D341Med (cell line): ENCODE results near the gene UBE2D2.
"Not testable (repeated sequence)": the region's sequence is repeated elsewhere in the genome, so short reads cannot be mapped to it uniquely, and the experiment has no call there.

Source experiments
- DNase-seq: peaks from one replicate; pipeline ENCODE4 v3.0.0; 2012; ENCODE audit warnings: low spot score

Gene UBE2D2

DNA sequence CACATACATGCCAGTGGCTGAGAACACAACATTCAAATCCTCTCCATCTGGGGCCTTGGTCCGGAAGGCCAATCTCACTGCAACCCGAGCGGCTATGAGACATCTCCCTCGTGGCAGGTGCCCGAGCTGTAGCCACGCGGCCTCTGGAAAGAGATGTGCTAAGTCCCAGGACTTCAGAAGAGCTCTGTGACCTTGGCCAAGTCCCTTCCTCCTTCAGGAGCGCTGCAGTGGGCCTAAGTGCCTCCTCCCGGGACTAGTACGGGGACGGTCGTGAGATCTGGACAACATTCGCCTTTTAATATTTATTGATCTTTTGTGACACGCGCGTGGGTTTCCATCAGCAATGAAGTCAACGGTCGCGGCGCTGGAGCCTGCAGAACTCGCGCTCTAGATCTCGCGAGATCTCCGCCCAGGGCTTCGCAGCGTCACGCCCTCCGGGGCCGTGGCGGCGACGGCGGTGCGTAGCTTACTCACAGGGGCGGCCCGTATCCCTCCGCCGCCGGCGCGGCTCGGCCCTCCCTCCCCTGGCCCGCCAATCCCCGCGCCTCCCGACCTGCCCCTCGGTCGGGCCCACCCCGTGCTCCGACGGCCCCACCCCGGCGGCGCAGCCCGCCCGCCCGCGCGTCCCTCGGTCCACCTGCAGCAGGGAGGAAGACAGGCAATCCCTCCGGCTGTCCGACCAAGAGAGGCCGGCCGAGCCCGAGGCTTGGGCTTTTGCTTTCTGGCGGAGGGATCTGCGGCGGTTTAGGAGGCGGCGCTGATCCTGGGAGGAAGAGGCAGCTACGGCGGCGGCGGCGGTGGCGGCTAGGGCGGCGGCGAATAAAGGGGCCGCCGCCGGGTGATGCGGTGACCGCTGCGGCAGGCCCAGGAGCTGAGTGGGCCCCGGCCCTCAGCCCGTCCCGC, at the start of gene UBE2D2:
Gene UBE2D2, plus strand, starts transcription at position 588 of the 903 bp plus-strand sequence. CDS start 453 bp downstream, outside the sequence.
- peak; percentile 98 for DNase-seq

DNA sequence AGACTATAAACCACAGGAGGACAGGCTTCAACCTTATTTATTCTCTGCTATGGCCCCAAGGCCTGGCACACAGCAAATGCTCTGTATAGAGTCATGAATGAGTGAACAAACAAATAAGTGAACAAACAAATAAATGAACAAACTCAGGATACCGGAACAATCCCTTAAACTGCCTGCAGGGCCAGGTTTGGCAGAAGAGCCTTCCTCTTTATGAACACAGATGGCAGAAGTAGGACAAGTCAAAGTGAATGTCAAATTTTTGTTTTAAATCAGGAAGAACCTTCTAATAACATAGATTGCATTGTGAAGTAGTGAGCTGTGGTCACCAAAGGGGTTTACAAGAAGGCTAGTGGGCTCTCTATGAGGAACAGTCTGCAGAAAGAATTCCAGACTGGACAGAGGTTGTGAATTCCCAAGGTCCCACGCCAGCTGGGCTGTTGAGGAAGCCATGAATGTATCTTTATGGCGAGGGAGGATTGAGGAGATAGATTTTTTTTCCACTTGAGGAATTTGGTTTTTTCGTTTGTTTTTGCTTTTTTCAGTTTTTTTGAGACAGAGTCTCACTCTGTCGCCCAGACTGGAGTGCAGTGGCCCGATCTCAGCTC, 48.3 kb upstream of the UBE2D2 start:
- DNase-seq: no peak

DNA sequence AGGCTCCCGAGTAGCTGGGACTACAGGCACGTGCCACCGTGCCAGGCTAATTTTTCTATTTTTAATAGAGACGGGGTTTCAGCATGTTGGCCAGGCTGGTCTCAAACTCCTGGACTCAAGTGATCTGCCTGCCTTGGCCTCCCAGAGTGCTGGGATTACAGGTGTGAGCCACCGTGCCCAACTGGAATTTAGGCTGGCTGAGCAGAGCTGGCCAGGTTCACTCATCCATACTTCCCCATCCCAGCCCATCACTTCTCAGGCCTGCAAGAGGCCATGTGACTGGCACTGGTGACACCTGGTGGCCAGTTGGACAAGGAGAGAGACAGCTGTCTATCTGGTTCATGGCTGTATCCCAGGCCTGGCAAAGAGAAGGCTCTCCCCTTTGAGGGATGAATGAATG, 47.7 kb upstream of the UBE2D2 start:
- peak; percentile 73 for DNase-seq

DNA sequence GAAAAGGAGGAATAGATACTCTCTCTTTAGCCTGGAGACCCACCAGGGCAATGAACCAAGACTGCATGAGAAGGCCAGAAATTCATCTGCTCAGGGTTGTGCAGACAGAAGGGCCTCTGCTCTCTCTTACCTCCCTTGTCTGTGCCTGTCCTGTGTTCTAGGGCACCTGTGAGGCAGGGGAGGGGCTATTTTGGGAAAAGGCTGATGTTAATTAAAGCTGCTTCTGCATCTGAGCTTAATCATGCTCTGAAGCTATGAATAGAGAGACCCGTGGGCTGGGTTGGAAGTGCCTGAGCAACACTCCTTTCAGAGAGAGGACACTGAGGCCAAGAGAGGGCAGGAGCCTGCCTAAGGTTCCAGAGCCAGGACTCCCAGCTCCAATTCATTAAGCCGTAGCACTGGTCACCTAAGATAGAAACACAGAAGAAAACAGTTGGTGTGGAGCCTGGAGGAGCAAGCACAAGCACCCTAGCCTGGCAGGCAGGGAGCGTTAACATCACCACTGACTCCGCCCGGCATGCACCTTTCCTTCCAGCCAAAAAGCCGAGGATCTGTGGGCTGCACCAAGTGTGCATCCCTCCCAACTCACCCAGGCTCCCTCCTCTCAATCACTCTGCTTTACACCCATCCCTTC, 47.2 kb upstream of the UBE2D2 start:
- no peak for DNase-seq

DNA sequence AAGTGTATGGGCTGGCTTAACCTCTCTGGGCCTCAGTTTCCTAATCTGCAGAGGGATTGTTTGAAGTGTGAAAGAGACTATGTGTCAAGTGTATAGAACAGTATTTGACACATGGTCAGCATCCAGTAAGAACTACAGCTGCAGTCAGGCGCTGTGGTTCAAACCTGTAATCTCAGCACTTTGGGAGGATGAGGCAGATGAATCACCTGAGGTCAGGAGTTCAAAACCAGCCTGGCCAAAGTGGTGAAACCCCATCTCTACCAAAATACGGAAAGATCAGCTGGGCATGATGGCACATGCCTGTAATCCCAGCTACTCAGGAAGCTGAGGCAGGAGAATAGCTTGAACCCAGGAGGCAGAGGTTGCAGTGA, 46.7 kb upstream of the UBE2D2 start:
- no peak for DNase-seq

DNA sequence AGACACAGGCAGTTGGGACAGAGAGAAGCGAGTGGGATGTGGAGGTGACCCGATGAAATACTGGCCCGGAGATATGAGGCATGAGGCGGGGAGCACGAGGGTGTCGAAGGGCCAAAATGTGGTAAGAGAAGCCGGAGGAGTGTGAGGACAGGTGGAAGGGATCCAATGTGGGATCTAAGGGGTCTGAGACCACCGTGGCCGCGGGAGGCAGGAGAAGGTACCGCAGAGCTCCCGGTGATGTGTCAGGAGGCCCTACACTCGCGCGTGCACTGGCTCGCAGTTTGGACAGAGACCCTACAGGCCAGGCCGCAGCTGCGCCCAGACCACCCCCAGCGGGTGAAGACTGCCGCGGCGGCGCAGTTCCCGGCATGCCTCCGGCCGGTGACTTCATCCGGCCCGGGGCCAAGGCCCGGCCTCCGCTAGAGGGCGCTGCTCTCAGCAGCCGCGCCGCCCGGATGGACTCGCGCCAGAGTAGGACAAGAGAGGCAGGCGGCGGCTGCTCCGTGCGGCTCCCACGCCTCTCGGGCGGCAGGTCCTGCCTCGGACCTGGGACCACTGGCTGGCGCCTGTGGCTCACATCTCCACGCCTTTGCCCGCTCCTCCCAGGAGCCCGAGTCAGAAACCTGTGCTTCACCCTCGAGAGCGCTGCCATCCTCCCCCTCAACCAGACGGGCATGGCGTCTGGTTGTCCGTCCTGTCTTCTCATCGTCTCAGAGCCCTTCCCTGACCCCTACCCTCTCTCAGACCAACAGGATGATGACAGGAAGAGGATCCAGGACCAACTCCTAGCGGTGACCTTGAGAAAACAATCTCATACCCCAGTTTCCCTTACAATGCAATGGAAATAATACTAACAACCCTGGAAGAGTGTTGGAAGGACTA, 43.2 kb upstream of the UBE2D2 start:
- peak; percentile 97 for DNase-seq

DNA sequence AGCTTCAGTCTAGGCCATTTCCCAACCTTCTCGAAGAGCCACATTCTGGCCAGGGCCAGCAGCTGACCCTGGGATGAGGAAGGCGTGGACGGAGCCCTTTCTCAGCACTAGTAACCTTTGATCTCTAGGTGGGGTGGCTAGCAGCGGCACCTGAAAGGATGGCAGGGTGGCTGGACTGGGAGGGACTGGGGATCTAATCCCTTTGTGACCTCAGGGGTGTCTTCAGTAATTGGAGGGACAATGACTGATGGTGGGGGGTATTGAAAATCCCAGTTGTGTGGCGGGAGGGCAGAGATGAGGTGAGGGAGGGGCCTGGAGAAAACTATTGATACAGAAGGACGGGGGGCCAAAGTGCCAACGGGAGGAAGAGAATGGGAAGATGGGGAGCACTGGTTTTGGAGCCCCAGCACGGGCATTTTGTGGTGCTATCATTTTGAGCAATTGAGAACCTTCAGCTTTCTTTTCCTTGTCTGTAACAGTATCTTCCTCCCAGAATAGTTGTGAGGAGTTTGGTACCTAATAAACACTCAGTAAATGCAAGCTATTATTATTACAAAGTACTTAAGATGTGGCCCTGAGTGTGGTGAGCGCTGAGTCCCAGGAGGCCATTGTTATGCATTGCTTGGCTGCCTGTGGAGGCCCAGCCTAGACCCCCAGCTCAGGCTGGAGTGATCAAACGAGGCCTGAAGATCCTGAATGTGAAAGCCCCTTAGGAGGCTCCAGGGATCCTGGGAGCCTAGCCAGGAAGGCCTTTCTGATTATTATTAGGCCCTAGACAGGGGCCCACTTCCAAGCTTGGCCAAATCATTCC, 37.3 kb upstream of the UBE2D2 start:
- DNase-seq: no peak

DNA sequence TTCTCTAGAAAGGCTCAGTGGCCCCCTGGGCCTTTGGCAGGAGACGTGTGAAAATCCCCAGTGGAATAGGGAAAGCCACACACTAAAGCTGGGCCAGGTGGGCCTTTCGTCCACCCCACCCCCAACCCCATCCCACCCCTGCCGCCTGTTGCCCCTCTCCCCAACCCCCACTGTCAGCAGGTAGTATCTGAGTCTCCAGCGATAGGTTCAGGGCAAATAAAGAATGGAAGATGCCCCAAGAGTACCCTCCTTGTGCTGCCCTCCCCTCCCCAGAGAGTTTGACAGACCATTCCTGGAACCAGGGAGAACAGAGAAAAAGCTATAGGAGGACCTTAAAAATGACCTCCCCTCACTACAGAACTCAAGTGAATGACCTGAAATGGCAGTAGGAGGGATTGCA, 36.7 kb upstream of the UBE2D2 start:
- no peak for DNase-seq

DNA sequence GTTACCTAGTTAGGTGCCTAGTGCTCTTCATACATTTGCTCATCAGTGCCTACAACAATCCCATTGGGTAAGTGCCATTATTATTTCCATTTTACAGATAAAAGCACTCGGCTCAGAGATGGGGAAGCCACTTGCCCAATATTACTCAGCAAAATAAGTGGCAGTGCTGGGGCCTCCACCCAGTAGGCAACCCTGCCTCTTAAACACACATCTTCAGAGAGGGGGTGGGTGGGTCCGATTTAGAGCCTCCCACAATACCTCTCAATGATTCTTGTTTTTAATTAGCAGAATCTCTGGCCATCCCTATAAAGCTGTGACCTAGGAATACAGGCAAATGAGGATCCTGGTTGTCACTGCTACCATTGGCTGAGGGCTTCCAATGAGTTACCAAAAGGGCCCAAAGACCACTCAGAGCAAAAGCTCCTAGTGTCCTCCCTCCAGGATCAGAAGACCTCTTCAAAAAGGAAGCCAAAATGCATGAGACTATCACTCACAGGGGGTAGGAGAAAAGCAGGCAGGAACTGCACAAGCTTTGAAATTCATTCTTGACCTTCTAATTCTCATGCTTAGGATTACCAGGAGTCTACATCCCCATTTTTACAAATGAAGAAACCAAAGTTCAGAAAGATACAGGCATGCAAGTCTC, 36.1 kb upstream of the UBE2D2 start:
- DNase-seq: no peak

DNA sequence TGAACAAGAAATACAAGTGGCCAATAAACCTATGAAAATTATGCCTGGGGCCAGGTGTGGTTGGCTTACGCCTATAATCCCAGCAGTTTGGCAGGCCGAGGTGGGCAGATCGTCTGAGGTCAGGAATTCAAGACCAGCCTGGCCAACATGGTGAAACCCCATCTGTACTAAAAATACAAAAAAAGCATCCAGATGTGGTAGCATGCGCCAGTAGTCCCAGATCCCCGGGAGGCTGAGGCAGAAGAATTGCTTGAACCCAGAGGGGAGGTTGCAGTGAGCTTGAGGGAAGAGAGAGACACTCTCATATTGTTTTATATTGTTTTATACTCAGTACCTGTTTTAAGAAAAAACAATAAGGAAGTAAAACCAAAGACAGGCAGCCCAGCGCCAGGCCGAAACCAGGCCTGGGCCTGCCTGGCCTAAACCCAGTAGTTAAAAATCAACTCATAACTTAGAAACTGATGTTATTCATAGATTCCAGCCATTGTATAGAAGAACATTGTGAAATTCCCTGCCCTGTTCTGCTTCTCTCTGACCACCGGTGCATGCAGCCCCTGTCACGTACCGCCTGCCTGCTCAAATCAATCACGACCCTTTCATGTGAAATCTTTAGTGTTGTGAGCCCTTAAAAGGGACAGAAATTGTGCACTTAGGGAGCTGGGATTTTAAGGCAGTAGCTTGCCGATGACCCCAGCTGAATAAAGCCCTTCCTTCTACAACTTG, 35.4 kb upstream of the UBE2D2 start:
- DNase-seq: not testable (repeated sequence)

DNA sequence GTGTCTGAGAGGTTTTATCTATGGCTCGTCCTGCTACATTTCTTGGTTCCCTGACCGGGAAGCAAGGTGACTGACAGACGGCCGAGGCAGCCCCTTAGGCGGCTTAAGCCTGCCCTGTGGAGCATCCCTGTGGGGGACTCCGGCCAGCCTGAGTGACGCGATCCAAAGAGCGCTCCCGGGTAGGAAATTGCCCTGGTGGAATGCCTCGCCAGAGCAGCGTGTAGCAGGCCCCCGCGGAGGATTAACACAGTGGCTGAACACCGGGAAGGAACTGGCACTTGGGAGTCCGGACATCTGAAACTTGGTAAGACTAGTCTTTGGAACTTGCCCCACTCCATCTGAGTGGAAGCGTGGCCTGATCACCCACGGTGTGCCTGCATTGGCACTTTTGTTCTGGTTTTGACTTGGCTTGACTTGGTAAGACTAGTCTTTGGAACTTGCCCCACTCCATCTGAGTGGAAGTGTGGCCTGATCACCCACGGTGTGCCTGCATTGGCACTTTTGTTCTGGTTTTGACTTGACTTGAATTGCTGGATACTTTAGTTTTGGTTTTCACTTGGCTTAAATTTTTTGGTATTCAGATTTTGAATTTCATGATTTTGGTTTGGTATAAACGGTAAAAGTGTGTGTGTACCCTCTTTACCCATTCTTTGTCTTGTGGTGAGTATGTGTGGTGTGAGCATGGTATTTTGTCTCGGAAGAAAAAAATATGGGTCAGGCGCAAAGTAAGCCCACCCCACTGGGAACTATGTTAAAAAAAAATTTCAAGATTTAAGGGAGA, 34.6 kb upstream of the UBE2D2 start:
- not testable (repeated sequence) for DNase-seq

DNA sequence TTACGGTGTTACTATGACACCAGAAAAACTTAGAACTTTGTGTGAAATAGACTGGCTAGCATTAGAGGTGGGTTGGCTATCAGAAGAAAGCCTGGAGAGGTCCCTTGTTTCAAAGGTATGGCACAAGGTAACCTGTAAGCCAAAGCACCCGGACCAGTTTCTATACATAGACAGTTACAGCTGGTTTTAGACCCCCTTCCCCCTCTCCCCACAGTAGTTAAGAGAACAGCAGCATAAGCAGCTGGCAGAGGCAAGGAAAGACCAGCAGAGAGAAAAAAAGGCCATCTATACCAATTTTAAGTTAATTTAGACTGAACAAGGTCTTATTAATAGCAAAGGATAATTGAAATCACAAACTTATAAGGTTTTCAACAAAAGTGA, 34.1 kb upstream of the UBE2D2 start:
- not testable (repeated sequence) for DNase-seq

DNA sequence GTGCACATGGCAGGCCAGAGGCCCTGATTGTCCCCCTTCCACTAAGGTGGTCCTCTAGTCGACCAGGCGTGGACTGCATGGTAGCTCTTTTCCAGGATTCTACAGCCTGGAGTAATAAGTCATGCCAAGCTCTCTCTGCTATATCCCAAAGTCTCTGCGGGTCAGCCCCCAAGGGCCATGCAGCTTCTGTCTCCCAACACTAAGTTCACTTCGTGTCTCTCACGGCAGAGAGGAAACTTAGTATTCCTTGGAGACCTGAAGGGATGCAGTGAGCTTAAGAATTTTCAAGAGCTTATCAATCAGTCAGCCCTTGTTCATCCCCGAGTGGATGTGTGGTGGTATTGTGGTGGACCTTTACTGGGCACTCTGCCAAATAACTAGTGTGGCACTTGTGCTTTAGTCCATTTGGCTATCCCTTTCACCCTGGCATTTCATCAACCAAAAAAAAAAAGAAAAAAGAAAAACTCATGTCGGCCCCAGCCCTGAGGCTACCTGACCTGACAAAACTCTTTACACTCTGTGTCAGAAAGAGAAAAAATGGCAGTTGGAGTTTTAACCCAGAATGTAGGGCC, 33.2 kb upstream of the UBE2D2 start:
- not testable (repeated sequence) for DNase-seq

DNA sequence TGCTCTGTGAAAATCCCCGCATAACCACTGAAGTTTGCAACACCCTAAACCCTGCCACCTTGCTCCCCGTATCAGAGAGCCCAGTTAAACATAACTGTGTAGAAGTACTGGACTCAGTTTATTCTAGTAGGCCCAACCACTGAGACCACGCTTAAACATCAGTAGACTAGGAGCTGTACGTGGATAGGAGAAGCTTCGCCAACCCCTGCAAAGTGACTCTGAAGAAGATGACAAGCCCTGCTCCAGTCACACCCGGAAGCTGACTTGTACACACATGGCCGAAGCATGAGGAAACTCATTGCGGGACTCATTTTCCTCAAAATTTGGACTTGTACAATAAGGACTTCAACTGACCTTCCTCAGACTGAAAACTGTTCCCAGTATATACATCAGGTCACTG, 32.4 kb upstream of the UBE2D2 start:
- not testable (repeated sequence) for DNase-seq

DNA sequence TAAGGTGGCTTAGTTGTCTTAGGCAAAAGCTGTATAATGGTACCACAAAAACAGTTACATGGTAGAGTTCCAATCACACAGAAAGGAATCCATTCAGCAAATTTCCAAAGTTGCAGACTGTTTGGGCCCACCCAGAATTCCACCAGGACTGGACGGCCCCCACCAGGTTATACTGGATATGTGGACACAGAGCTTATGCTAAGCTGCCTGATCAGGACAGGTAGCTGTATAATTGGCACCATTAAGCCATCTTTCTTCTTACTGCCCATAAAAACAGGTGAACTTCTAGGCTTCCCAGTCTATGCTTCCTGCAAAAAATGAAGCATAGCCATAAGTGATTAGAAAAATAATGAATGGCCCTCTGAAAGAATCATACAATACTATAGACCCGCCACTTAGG, 31.1 kb upstream of the UBE2D2 start:
- not testable (repeated sequence) for DNase-seq

DNA sequence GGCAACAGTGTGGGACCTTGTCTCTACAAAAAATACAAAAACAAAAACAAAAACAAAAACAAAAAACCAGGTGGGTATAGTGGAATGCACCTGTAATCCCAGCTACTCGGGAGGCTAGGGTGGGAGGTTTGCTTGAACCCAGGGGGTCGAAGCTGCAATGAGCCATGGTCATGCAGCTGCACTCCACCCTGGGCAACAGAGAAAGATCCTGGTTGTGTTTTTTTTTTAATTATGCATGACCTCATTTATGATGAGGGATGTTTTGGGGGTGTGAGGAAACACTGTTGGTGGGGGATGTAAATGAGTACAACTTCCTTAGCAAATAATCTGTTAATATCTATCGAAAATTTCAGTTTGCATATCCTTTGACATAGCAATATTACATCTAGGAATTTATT, 29.4 kb upstream of the UBE2D2 start:
- no peak for DNase-seq

DNA sequence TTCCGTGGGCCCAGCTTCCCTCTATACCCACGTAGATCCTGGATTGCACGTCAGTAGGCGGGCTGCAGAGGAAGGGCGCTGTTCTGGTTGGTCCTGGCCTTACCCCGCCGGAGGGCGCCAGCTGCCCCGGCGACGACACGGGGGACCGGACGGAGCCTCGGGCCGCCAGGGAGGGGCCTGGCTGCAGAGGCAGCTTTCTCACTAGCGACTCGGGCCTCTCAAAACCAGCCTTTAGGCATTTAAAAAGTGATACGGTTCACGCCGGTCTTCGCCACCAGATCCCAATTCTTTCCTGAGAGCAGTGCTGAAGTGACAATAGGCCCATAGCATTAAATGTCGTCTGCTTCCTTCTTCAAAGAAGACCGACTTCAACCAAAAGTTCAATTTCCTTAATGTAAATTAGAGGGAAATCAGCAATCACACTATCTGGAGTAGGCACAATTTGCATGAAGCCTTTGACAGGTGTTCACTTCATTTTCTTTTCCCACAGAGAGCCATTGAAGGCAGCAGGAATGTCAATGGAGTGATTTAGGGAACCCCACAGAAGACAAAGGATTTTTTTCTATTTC, 17.6 kb upstream of the UBE2D2 start:
- DNase-seq: no peak

DNA sequence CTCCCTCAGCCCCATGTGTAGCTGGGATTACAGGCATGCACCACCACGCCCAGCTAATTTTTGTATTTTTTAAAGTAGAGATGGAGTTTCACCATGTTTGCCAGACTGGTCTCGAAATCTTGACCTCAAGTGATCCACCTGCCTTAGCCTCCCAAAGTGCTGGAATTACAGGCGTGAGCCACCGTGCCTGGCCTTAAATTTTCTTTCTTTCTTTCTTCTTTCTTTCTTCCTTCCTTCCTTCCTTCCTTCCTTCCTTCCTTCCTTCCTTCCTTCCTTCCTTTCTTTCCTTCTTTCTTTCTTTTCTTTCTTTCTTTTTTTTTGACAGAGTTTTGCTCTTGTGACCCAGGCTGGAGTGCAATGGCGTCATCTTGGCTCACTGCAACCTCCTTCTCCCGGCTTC, 14.5 kb upstream of the UBE2D2 start:
- not testable (repeated sequence) for DNase-seq
